GM12801 (cell line): ENCODE results near the gene SLC25A42.

Experiments
- TF ChIP-seq, protein P1 (sequence below): IDR thresholded peaks from one replicate; pipeline ENCODE4 v1.5.1; 2011; ENCODE audit warnings: control low read depth; ENCODE audit not compliant: insufficient read length; ENCODE audit errors: extremely low read depth

The SLC25A42 gene

DNA sequence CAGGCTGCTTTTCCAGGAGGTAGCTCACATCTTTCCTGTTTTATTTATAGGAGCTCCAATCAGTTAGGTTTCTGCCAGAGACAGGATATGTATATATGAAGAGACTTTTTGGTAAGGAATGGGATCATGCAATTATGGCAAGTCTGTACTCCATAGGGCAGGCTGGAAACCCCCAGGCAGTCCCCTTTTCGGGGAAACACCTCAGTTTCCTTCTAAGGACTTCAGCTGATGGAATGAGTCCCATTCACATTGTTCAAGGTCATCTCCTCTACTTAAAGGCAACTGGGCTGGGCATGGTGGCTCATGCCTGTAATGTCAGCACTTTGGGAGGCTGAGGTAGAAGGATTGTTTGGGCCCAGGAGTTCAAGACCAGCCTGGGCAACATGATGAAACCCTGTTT lies 10.9 kb upstream of the SLC25A42 start:
- TF ChIP-seq, protein P1, sequence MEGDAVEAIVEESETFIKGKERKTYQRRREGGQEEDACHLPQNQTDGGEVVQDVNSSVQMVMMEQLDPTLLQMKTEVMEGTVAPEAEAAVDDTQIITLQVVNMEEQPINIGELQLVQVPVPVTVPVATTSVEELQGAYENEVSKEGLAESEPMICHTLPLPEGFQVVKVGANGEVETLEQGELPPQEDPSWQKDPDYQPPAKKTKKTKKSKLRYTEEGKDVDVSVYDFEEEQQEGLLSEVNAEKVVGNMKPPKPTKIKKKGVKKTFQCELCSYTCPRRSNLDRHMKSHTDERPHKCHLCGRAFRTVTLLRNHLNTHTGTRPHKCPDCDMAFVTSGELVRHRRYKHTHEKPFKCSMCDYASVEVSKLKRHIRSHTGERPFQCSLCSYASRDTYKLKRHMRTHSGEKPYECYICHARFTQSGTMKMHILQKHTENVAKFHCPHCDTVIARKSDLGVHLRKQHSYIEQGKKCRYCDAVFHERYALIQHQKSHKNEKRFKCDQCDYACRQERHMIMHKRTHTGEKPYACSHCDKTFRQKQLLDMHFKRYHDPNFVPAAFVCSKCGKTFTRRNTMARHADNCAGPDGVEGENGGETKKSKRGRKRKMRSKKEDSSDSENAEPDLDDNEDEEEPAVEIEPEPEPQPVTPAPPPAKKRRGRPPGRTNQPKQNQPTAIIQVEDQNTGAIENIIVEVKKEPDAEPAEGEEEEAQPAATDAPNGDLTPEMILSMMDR: no peak

DNA sequence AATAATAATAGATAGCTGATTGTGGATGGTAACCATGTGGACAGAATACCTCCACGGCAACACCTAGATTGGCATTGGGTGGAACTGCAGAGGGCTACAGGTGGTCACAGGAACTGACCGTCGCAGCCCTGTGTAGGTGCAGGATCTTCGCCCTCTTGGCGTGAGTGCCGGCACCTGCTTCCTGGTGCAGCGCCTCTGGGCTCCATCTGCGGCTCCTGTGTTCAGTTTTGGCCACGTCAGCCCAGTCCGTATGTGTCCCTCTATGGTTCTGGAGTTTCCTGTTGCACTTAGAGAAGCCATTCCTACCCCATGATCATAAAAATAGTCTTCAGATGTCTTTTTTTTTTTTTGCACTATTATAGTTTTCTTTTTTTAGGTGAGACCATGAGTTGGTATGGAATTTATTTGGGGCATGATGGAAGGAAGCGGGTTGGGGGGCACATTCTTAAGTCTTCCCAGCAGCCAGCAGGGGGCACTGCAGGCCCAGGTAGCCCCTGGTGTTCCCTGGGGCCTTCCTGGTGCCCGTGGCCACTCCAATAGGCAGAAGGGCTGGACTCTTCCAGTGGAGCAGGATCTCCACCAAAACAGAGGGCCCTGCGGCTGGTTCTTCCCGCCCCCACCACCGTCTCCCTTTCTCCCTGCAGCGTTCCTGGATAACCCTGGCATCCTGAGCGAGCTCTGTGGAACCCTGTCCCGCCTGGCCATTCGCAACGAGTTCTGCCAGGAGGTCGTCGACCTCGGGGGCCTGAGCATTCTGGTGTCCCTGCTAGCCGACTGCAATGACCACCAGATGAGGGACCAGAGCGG lies 10.1 kb upstream of the SLC25A42 start:
- TF ChIP-seq, protein P1: no peak

DNA sequence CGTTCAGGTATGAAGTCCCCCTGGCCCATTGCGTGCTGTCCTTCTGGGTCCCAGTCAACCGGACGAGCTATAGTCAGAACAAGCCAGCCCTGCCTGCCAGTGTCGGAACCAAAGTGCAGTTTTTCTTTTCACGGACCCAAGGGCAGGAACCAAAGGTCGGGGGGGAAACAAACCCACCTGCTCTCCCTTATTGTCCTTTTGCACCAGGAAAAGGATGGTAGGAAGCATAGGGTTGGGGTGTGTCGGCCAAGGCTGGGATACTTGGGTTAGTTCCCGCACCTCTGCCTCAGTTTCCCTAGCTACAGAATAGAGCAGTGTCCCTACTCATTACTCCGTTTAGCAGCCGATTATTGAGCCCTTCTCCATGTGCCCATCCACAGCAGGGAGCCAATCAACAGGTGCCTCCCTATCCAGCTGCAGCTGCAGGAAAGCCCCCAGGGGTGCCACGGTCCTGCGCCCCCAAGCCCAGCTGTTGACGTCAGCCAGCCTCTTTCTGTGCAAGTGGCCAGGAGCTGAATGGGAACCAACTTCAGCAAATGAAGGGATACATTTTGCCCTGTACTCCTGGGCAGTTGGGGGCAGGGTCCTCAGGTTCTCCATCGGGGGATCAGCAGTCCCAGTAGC lies 9.4 kb upstream of the SLC25A42 start:
- TF ChIP-seq, protein P1: no peak

DNA sequence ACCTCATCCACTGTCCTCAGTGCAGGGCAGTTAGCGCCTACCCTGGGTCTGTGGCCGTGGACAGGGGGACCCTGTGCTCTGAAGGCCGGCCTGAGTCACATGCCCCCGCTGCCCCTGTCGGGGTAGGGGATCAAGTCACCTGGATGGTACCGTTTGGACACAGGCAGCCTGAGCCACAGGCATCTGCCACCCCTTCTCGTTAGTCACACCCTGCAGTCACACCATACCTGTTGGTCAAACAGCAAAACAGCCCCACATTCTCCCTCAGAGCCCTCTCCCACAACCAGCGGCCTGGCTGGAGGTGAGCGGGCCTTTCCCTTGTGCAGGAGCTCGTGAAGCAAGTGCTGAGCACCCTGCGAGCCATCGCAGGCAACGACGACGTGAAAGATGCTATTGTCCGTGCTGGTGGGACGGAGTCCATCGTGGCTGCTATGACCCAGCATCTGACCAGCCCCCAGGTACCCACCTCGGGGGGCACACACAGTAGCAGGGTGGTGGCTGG lies 8.8 kb upstream of the SLC25A42 start:
- TF ChIP-seq, protein P1: no peak

DNA sequence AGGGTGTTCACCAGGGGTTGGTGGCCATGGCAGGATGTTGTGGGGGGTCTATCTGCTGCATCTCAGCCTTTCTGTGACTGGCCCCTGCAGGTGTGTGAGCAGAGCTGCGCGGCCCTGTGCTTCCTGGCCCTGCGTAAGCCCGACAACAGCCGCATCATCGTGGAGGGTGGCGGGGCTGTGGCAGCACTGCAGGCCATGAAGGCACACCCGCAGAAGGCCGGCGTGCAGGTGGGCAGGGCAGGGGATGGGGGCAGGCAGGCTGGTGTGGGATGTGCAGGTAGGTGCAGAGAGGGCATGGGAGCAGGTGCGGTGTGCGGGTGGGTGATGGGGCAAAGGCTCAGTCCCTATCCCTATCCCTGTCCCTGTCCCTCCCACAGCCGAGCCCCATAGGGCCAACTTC lies 8.1 kb upstream of the SLC25A42 start:
- TF ChIP-seq, protein P1: no peak

DNA sequence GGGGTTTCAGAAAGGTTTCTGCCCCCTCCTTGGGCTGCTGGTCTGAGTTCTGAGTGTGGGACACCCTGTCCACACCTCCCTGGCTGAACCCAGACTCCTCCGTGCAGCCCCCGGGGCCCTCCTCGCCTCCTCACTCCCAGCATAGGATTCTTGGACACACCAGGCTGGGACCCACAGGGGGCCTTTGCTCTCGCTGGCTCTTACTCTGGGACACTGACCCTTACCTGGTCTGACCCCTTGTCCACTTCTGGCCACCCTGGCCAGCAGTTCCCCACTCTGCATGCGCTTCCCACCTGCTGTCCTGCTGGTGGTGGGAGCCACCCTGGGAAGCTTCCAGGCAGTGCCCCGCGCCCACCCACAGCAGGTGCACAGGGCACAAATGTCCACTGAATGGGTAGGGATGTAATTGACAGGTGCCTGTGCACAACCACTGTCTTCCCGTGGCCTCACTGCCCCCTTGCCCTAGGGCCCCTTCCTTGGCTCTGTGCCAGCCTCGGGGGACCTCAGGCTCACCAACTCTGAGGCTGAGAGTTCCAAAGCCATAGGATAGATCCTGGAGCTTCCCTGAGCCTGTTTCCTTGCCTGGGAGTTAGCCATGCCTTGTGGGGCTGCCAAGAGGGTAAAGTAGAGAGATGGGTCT lies 7.0 kb upstream of the SLC25A42 start:
- TF ChIP-seq, protein P1: no peak

DNA sequence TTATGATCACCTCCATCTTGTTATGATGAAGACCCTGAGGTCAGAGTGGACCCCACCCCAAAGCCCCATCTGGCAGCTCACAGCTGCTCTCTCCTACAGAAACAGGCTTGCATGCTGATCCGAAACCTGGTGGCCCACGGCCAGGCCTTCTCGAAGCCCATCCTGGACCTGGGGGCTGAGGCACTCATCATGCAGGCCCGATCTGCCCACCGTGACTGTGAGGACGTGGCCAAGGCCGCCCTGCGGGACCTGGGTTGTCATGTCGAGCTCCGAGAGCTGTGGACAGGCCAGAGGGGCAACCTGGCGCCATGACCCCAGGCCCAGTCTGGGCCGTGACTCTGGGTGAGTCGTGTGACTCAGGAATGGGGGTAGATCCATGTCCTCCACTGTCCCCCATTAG lies 6.5 kb upstream of the SLC25A42 start:
- TF ChIP-seq, protein P1: no peak
